GM12878 (cell line): ENCODE data around the gene TCEANC2. TPM values are rescaled to one million over a fixed set of nuclear protein-coding genes. Genes with fewer than 3 reads are reported as not detected.

ENCODE experiments used
- ATAC-seq: fragments of 200-7000 bp; cut with Tn5 transposase; 3 replicates; pipeline ENCODE4 v1.9.1; 2020; ENCODE audit warnings: mild to moderate bottlenecking, moderate library complexity
- BruUV-seq: library from RNA; stranded (reverse); fragments of 400-500 nt; replicated peaks from 2 replicates; lab custom pipeline; 2021; lab: Mats Ljungman, UMichigan
- CTCF ChIA-PET: fragments of 300-600 bp; sonication (Branson Sonifier 250); formaldehyde crosslinking; extraction: SDS; loops from one replicate; lab custom pipeline; 2021; ENCODE audit warnings: inconsistent platforms; lab: Yijun Ruan, JAX
- POLR2A ChIA-PET: fragments of 350-600 bp; formaldehyde crosslinking; extraction: SDS; loops from one replicate; lab custom pipeline; 2021; ENCODE audit warnings: inconsistent platforms; lab: Charles Lee
- RAD21 ChIA-PET: fragments of 300-600 bp; sonication (Branson Sonifier 250); formaldehyde crosslinking; loops from one replicate; lab custom pipeline; 2023; ENCODE audit warnings: antibody characterized with exemption; ENCODE audit not compliant: unreplicated experiment; lab: Charles Lee
- SMC1A ChIA-PET: fragments of 300-600 bp; sonication (Branson Sonifier 250); formaldehyde crosslinking; loops from one replicate; lab custom pipeline; 2023; ENCODE audit not compliant: unreplicated experiment, uncharacterized antibody; lab: Charles Lee
- DNase-seq: peaks from one replicate; pipeline ENCODE4 v3.0.0-alpha.2; 2011; ENCODE audit warnings: low read depth, low spot score
- FAIRE-seq: peaks from 3 replicates; lab custom pipeline; 2011; peaks lifted over from hg19 to GRCh38; lab: Jason Lieb, UNC
- H2AFZ ChIP-seq: 2 replicates; pipeline ENCODE4 v1.6.0; 2011; ENCODE audit warnings: low read depth, low read length, control low read depth; ENCODE audit not compliant: control insufficient read depth
- H3K27ac ChIP-seq: 2 replicates; pipeline ENCODE4 v1.5.1; 2011; ENCODE audit warnings: control low read depth; ENCODE audit not compliant: control insufficient read depth, insufficient read depth
- H3K27me3 ChIP-seq, 2 experiments: replicated peaks in 1 of 2; 2 replicates each; pipeline versions ENCODE4 v1.6.0 to v1.6.1; 2011; ENCODE audit warnings: low read length in 1 of 2; ENCODE audit not compliant: control insufficient read depth in 2 of 2, insufficient read depth in 2 of 2
- H3K36me3 ChIP-seq, 2 experiments: 2 replicates each; pipeline ENCODE4 v1.5.1; 2011; ENCODE audit warnings: low read length in 1 of 2; ENCODE audit not compliant: control insufficient read depth in 2 of 2, insufficient read depth in 2 of 2
- H3K4me1 ChIP-seq: 2 replicates; pipeline ENCODE4 v1.6.1; 2011; ENCODE audit warnings: mild to moderate bottlenecking, low read length, moderate library complexity, mixed read lengths; ENCODE audit not compliant: control insufficient read depth, insufficient read depth
- H3K4me2 ChIP-seq: 2 replicates; pipeline ENCODE4 v1.6.0; 2011; ENCODE audit warnings: control low read depth; ENCODE audit not compliant: control insufficient read depth, insufficient read depth
- H3K4me3 ChIP-seq: fragments of 200-600 bp; sonication (generic); 2 replicates; pipeline ENCODE4 v1.5.1; 2016
- H3K79me2 ChIP-seq: 2 replicates; pipeline ENCODE4 v1.6.0; 2011; ENCODE audit warnings: low read length; ENCODE audit not compliant: control insufficient read depth, insufficient read depth
- H3K9ac ChIP-seq: 2 replicates; pipeline ENCODE4 v1.8.0; 2011; ENCODE audit warnings: low read length, control low read depth, mixed read lengths; ENCODE audit not compliant: control insufficient read depth, insufficient read depth
- H3K9me3 ChIP-seq: replicated peaks from 3 replicates; pipeline ENCODE4 v1.5.1; 2011; ENCODE audit warnings: mild to moderate bottlenecking, low read length; ENCODE audit not compliant: control insufficient read depth, insufficient read depth
- H4K20me1 ChIP-seq: 2 replicates; pipeline ENCODE4 v1.6.0; 2011; ENCODE audit not compliant: control insufficient read depth, insufficient read depth
- IKZF2 ChIP-seq, 2 experiments: fragments of 450-650 bp; IDR thresholded peaks; 2 replicates each; pipeline ENCODE4 v1.6.1; 2017; ENCODE audit warnings: mild to moderate bottlenecking in 2 of 2, moderate library complexity in 2 of 2
- MTA2 ChIP-seq: fragments of 450-650 bp; IDR thresholded peaks from 2 replicates; pipeline ENCODE4 v1.6.1; 2016; ENCODE audit warnings: low read depth, mild to moderate bottlenecking, moderate library complexity
- NFYA ChIP-seq: IDR thresholded peaks from 2 replicates; pipeline ENCODE4 v1.6.1; 2011; ENCODE audit warnings: low read depth, mild to moderate bottlenecking, low read length, improper control_type of control experiment, borderline replicate concordance
- SMARCA5 ChIP-seq: fragments of 450-650 bp; IDR thresholded peaks from 2 replicates; pipeline ENCODE4 v1.6.1; 2017; ENCODE audit warnings: mild to moderate bottlenecking
- STAT3 ChIP-seq: IDR thresholded peaks from 2 replicates; pipeline ENCODE4 v1.6.1; 2011; ENCODE audit warnings: low read depth, low read length, improper control_type of control experiment
- ZNF217 ChIP-seq: fragments of 450-650 bp; IDR thresholded peaks from 2 replicates; pipeline ENCODE4 v1.6.1; 2017; ENCODE audit warnings: antibody characterized with exemption, mild to moderate bottlenecking
- WGBS: methylation state at CpG from one replicate; pipeline ENCODE4 v1.1.6; 2016; ENCODE audit warnings: low lambda C conversion rate; ENCODE audit not compliant: insufficient replicate concordance, insufficient coverage; ENCODE audit errors: missing lambda C conversion rate; 5-methylcytosine and 5-hydroxymethylcytosine counted together
- in situ Hi-C: fragments of 300-500 bp; cut with MboI; formaldehyde crosslinking; loops from 9 replicates; pipeline ENCODE4 v1.14.3; 2018; ENCODE audit warnings: mixed read lengths
- intact Hi-C: fragments of 100-400 bp; cut with micrococcal nuclease; formaldehyde crosslinking; loops from one replicate; pipeline ENCODE4 v1.14.2; 2022; ENCODE audit not compliant: unreplicated experiment
- polyA plus RNA-seq, 11 experiments: library from polyadenylated mRNA; depleted of rRNA in 4 of 11; unstranded in 6 of 11; stranded (reverse) in 5 of 11; fragments of >200 nt; fragmentation: Nextera tagmentation in 4 of 11; fragmentation: Illumina TruSeq in 1 of 11; extraction: Ambion mirVana in 4 of 11; extraction: Trizol in 1 of 11; gene quantifications; 1 replicate in 1 of 11; 2 replicates in 10 of 11; pipeline versions ENCODE4 v1.2.1 to v1.2.3, GENCODE V29; 2011 to 2016; ENCODE audit warnings: inconsistent platforms in 2 of 11, missing spikeins in 2 of 11, low read depth in 1 of 11
- total RNA-seq, 4 experiments: library from RNA; depleted of rRNA in 3 of 4; stranded (reverse); fragments of >200 nt in 3 of 4; fragmentation: Illumina TruSeq in 1 of 4; extraction: Trizol in 1 of 4; gene quantifications; 2 replicates each; pipeline versions ENCODE4 v1.2.1 to v1.2.3, GENCODE V29; 2013 to 2021
- TF ChIP-seq, protein P1 (sequence below): fragments of 450-650 bp; conservative IDR thresholded peaks from 2 replicates; pipeline ENCODE4 v1.6.1; 2017; ENCODE audit warnings: mild to moderate bottlenecking, moderate library complexity

The TCEANC2 gene
- total and polyA plus RNA-seq, 10 of the 15 experiments (the other 5 are each of a cell fraction or from before 2014, with no cell fraction given) = 4.4 to 13.2 (median 6.4) TPM

DNA sequence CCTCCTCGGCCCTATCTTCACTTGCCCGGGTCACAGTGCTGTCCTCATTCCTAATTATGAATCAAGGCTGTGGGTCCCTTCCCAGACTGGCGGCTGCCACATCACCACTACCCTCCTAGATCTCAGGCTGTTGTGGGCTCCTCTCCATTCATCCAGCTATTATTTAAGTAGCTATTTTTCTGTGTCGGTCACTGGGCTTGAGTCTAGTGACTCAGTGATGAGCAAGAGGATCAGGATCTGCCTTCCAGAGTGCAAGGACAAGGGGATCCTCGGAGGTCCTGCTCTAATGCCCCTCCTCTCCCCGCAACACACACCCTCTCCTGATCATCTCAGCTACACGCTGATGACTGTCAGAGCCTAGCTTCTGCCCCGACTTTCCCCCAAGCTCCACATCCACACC, 65.3 kb downstream of the TCEANC2 start:
- POLR2A ChIA-PET = no interaction called here

More for the DNA sequence above, 65.3 kb downstream of the TCEANC2 start:
- Histone ChIP-seq H2AFZ (no peak overlapping the region), H3K4me1 (no peaks in the 10 kb centered on the region), H3K4me3 (no peak overlapping the region), H3K27ac (no peak overlapping the region), H4K20me1 (no peaks in the 10 kb centered on the region; the same call in 1 of the 2 replicates), H3K36me3 (no peaks in the 10 kb centered on the region), H3K27me3 (no peaks in the 10 kb centered on the region; a peak in 1 of 4 replicates), H3K79me2 (no peaks in the 10 kb centered on the region), H3K9me3 (no peaks in the 10 kb centered on the region), H3K4me2 (no peak overlapping the region), H3K9ac (no peak overlapping the region)
- TF ChIP-seq IKZF2 (IDR thresholded peaks at IDR 0.05) (no peak), STAT3 (no peak), NFYA (no peak), ZNF217 (no peak), SMARCA5 (no peak), MTA2 (no peak)
- TF ChIP-seq, protein P1, sequence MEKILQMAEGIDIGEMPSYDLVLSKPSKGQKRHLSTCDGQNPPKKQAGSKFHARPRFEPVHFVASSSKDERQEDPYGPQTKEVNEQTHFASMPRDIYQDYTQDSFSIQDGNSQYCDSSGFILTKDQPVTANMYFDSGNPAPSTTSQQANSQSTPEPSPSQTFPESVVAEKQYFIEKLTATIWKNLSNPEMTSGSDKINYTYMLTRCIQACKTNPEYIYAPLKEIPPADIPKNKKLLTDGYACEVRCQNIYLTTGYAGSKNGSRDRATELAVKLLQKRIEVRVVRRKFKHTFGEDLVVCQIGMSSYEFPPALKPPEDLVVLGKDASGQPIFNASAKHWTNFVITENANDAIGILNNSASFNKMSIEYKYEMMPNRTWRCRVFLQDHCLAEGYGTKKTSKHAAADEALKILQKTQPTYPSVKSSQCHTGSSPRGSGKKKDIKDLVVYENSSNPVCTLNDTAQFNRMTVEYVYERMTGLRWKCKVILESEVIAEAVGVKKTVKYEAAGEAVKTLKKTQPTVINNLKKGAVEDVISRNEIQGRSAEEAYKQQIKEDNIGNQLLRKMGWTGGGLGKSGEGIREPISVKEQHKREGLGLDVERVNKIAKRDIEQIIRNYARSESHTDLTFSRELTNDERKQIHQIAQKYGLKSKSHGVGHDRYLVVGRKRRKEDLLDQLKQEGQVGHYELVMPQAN = no peak
- ChIA-PET SMC1A (interaction anchor here (0.6 kb wide), 1 partner anchor 513 kb away, joined by 3 read pairs; no protein-coding TSS in a partner anchor), CTCF (interaction anchor here (0.7 to 1.3 kb wide), 4 partner anchors 18 to 371 kb away, joined by 3 to 4 read pairs (median 3); no protein-coding TSS in a partner anchor), RAD21 (no interaction called here)
- ATAC-seq (no peak), FAIRE-seq (no peak), DNase-seq (no peak)
- in situ Hi-C loops = no loop called here
- 44% methylated on average over 8 of the region's 8 CpGs for whole genome bisulfite sequencing
- no TSS peak for BruUV-seq
- intact Hi-C loops = no loop called here
